Measurements from ENCODE around the gene LRRC36. TPM values are rescaled to one million over a fixed set of nuclear protein-coding genes. Genes with fewer than 3 reads are reported as not detected.

The LRRC36 gene
- total RNA-seq, 2 experiments from 2014 or later: not detected

GRCh38 chr16:67394155-67395104 lies 67.8 kb downstream of the LRRC36 start:
- no peak overlapping the region for H3K4me3 Mint-ChIP-seq
- H3K27me3 Mint-ChIP-seq (ENCODE audit: low read depth): peaks cover 35% of the 10 kb centered on the region
- H3K9me3 Mint-ChIP-seq (ENCODE audit: insufficient read depth): no peaks in the 10 kb centered on the region
- ATAC-seq (no peak), DNase-seq (no peak)
- H3K27ac Mint-ChIP-seq: no peak overlapping the region
- H3K4me1 Mint-ChIP-seq (ENCODE audit: low read depth): peaks cover 9% of the 10 kb centered on the region
- ChIA-PET POLR2A (no interaction called here), CTCF (interaction anchor here (1.1 to 1.3 kb wide), 2 partner anchors 41 to 55 kb away, joined by 3 to 4 read pairs; no protein-coding TSS in a partner anchor)
- H3K36me3 Mint-ChIP-seq (ENCODE audit: low read depth): no peaks in the 10 kb centered on the region

- ChIA-PET POLR2A (no interaction called here), CTCF (no interaction called here)
- Mint-ChIP-seq H3K4me3 (no peak overlapping the region), H3K4me1 (ENCODE audit: low read depth) (peaks cover 9% of the 10 kb centered on the region), H3K27me3 (ENCODE audit: low read depth) (peaks cover 35% of the 10 kb centered on the region), H3K9me3 (ENCODE audit: insufficient read depth) (no peaks in the 10 kb centered on the region), H3K36me3 (ENCODE audit: low read depth) (no peaks in the 10 kb centered on the region), H3K27ac (no peak overlapping the region)
- no peak for DNase-seq
- no peak for ATAC-seq
These were observed 68.5 kb downstream of the LRRC36 start for GRCh38 chr16:67395105-67395457.

- H3K27ac Mint-ChIP-seq: no peak overlapping the region
- no peak overlapping the region for H3K4me3 Mint-ChIP-seq
- ChIA-PET CTCF (interaction anchor here (1.5 kb wide), 1 partner anchor 435 kb away, joined by 3 read pairs; the partner anchor contains the start of gene CES3), POLR2A (no interaction called here)
- peaks cover 35% of the 10 kb centered on the region for H3K27me3 Mint-ChIP-seq (ENCODE audit: low read depth)
- DNase-seq (no peak), ATAC-seq (no peak)
- no peaks in the 10 kb centered on the region for H3K9me3 Mint-ChIP-seq (ENCODE audit: insufficient read depth)
- H3K36me3 Mint-ChIP-seq (ENCODE audit: low read depth): no peaks in the 10 kb centered on the region
- peaks cover 9% of the 10 kb centered on the region for H3K4me1 Mint-ChIP-seq (ENCODE audit: low read depth)
These were observed 69.0 kb downstream of the LRRC36 start for GRCh38 chr16:67395458-67396158.

GRCh38 chr16:67396159-67397035 lies 69.8 kb downstream of the LRRC36 start:
- H3K9me3 Mint-ChIP-seq (ENCODE audit: insufficient read depth): no peaks in the 10 kb centered on the region
- H3K4me3 Mint-ChIP-seq: no peak overlapping the region
- DNase-seq: no peak
- H3K4me1 Mint-ChIP-seq (ENCODE audit: low read depth): peaks cover 9% of the 10 kb centered on the region
- CTCF ChIA-PET: interaction anchor here (1.5 kb wide), 2 partner anchors 21 to 435 kb away, joined by 3 to 4 read pairs; partner anchors contain the start of gene CES3
- POLR2A ChIA-PET: no interaction called here
- no peaks in the 10 kb centered on the region for H3K36me3 Mint-ChIP-seq (ENCODE audit: low read depth)
- H3K27ac Mint-ChIP-seq: no peak overlapping the region
- ATAC-seq: no peak
- H3K27me3 Mint-ChIP-seq (ENCODE audit: low read depth): peaks cover 35% of the 10 kb centered on the region

GRCh38 chr16:67397036-67397801 lies 70.6 kb downstream of the LRRC36 start:
- POLR2A ChIA-PET: no interaction called here
- DNase-seq (no peak), ATAC-seq (no peak)
- Mint-ChIP-seq H3K9me3 (ENCODE audit: insufficient read depth) (no peaks in the 10 kb centered on the region), H3K27me3 (ENCODE audit: low read depth) (peaks cover 32% of the 10 kb centered on the region), H3K27ac (no peak overlapping the region), H3K4me3 (no peak overlapping the region), H3K4me1 (ENCODE audit: low read depth) (peaks cover 9% of the 10 kb centered on the region), H3K36me3 (ENCODE audit: low read depth) (no peaks in the 10 kb centered on the region)
- CTCF ChIA-PET: interaction anchor here (0.9 to 1.5 kb wide), 3 partner anchors 20 to 436 kb away, joined by 3 to 4 read pairs (median 3); partner anchors contain the start of gene CES3

GRCh38 chr16:67397812-67398545 lies 71.4 kb downstream of the LRRC36 start:
- H3K4me3 Mint-ChIP-seq: no peak overlapping the region
- H3K27me3 Mint-ChIP-seq (ENCODE audit: low read depth): peaks cover 29% of the 10 kb centered on the region
- H3K4me1 Mint-ChIP-seq (ENCODE audit: low read depth): peaks cover 9% of the 10 kb centered on the region
- no peaks in the 10 kb centered on the region for H3K36me3 Mint-ChIP-seq (ENCODE audit: low read depth)
- CTCF ChIA-PET: interaction anchor here (0.9 to 5.0 kb wide), 5 partner anchors 19 to 193 kb away, joined by 3 to 34 read pairs (median 4); no protein-coding TSS in a partner anchor
- POLR2A ChIA-PET: no interaction called here
- ATAC-seq (no peak), DNase-seq (no peak)
- no peak overlapping the region for H3K27ac Mint-ChIP-seq
- H3K9me3 Mint-ChIP-seq (ENCODE audit: insufficient read depth): no peaks in the 10 kb centered on the region

- H3K27me3 Mint-ChIP-seq (ENCODE audit: low read depth): peaks cover 29% of the 10 kb centered on the region
- H3K27ac Mint-ChIP-seq: no peak overlapping the region
- H3K36me3 Mint-ChIP-seq (ENCODE audit: low read depth): no peaks in the 10 kb centered on the region
- ChIA-PET CTCF (interaction anchor here (0.8 to 5.0 kb wide), 13 partner anchors 14 to 194 kb away, joined by 3 to 34 read pairs (median 6); no protein-coding TSS in a partner anchor), POLR2A (no interaction called here)
- H3K4me3 Mint-ChIP-seq: no peak overlapping the region
- ATAC-seq: no peak
- DNase-seq: no peak
- no peaks in the 10 kb centered on the region for H3K9me3 Mint-ChIP-seq (ENCODE audit: insufficient read depth)
- H3K4me1 Mint-ChIP-seq (ENCODE audit: low read depth): peaks cover 7% of the 10 kb centered on the region
These were observed 72.1 kb downstream of the LRRC36 start for GRCh38 chr16:67398546-67399217.

- Mint-ChIP-seq H3K4me1 (ENCODE audit: low read depth) (peaks cover under 1% of the 10 kb centered on the region), H3K36me3 (ENCODE audit: low read depth) (no peaks in the 10 kb centered on the region), H3K27me3 (ENCODE audit: low read depth) (peaks cover 23% of the 10 kb centered on the region), H3K4me3 (no peak overlapping the region), H3K27ac (no peak overlapping the region), H3K9me3 (ENCODE audit: insufficient read depth) (no peaks in the 10 kb centered on the region)
- DNase-seq (peak; percentile 55), ATAC-seq (peak; percentile 81)
- POLR2A ChIA-PET: no interaction called here
- CTCF ChIA-PET: interaction anchor here (0.6 to 5.0 kb wide), 35 partner anchors 10 to 295 kb away, joined by 3 to 34 read pairs (median 4); partner anchors contain the start of genes FHOD1, TMEM208 and ZDHHC1
These were observed 72.7 kb downstream of the LRRC36 start for GRCh38 chr16:67399218-67399733.

- Mint-ChIP-seq H3K27me3 (ENCODE audit: low read depth) (peaks cover 19% of the 10 kb centered on the region), H3K4me1 (ENCODE audit: low read depth) (no peaks in the 10 kb centered on the region), H3K4me3 (no peak overlapping the region), H3K9me3 (ENCODE audit: insufficient read depth) (no peaks in the 10 kb centered on the region), H3K36me3 (ENCODE audit: low read depth) (no peaks in the 10 kb centered on the region), H3K27ac (no peak overlapping the region)
- ATAC-seq: no peak
- ChIA-PET CTCF (interaction anchor here (0.6 to 5.0 kb wide), 35 partner anchors 11 to 296 kb away, joined by 3 to 34 read pairs (median 4); partner anchors contain the start of genes FHOD1, TMEM208 and ZDHHC1), POLR2A (no interaction called here)
- no peak for DNase-seq
These were observed 73.4 kb downstream of the LRRC36 start for GRCh38 chr16:67399749-67400704.
